ENCODE data around the gene PRKAG3.

DNA sequence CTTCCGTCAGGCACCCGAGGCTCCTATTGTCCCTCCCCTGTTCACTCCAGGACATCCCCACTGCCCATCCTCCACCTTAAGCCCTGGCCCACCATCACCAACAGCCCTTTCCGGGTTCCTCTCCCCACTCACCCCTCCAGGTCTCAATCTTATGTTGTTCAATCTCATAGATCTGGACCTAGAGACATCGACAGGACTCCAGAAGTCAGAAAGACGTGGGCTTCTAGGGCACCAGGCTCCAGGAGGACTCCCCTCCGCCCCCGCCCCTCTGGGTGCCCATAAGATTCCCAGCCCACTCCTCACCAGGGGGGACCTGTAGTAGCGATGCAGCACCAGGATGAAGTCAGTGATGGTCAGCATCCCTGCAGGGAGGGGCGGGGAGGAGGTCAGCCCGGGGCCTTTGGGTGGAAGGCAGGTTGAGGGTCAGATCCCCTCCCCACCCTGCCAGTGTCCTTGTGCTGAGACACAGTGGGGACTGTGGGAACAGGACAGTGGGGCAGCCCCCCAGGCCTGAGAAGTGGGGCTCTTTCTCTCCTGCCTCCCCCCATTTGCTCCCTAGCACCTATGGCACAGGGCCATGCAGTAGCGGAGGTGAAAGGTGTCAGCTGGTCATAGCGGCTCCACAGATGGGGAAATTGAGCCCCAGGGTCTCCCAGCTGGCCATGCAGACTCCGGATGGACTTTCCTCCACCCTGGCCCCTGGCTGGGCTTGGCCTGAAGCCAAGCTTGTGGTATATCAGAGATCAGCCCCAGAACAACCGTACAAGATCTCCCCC, 3.7 kb downstream of the PRKAG3 start:
- TF ChIP-seq CTCF (IDR thresholded peaks at IDR 0.05) (no peak), POLR2A (IDR thresholded peaks at IDR 0.05) (no peak)
